ENCODE data around the gene HSDL2. TPM values are rescaled to one million over a fixed set of nuclear protein-coding genes. Genes with fewer than 3 reads are reported as not detected.
"Not testable (repeated sequence)": the region's sequence is repeated elsewhere in the genome, so short reads cannot be mapped to it uniquely, and the experiment has no call there.

HSDL2 gene
- total and polyA plus RNA-seq, 3 donors from 2014 or later: 23.0 to 36.0 (median 24.0) TPM

- no peaks in the 10 kb centered on the region for H3K9me3 ChIP-seq
- H3K27me3 ChIP-seq: no peaks in the 10 kb centered on the region
- H3K27ac ChIP-seq: no peak overlapping the region
- TF ChIP-seq POLR2A (IDR thresholded peaks at IDR 0.05): no peak
- TF ChIP-seq, protein P1, sequence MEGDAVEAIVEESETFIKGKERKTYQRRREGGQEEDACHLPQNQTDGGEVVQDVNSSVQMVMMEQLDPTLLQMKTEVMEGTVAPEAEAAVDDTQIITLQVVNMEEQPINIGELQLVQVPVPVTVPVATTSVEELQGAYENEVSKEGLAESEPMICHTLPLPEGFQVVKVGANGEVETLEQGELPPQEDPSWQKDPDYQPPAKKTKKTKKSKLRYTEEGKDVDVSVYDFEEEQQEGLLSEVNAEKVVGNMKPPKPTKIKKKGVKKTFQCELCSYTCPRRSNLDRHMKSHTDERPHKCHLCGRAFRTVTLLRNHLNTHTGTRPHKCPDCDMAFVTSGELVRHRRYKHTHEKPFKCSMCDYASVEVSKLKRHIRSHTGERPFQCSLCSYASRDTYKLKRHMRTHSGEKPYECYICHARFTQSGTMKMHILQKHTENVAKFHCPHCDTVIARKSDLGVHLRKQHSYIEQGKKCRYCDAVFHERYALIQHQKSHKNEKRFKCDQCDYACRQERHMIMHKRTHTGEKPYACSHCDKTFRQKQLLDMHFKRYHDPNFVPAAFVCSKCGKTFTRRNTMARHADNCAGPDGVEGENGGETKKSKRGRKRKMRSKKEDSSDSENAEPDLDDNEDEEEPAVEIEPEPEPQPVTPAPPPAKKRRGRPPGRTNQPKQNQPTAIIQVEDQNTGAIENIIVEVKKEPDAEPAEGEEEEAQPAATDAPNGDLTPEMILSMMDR (IDR thresholded peaks at IDR 0.05): no peak
- intact Hi-C loops (cut with DNase I; ENCODE audit: low total_unique reads): no loop called here
- no peak for DNase-seq
- H3K4me3 ChIP-seq: no peak overlapping the region
- no peaks in the 10 kb centered on the region for H3K4me1 ChIP-seq
- H3K36me3 ChIP-seq (ENCODE audit: low read depth, missing control alignments): no peaks in the 10 kb centered on the region
Measured at GRCh38 chr9:112367465-112367864, 12.4 kb upstream of the HSDL2 start.

- 92 to 100% methylated on average over 1 of the region's 1 CpG for WGBS, 2 donors
- TF ChIP-seq, protein P1 (IDR thresholded peaks at IDR 0.05): no peak
- H3K4me1 ChIP-seq: no peaks in the 10 kb centered on the region
- no peaks in the 10 kb centered on the region for H3K36me3 ChIP-seq (ENCODE audit: low read depth, missing control alignments)
- intact Hi-C loops (cut with DNase I; ENCODE audit: low total_unique reads): no loop called here
- H3K9me3 ChIP-seq: no peaks in the 10 kb centered on the region
- no peak for DNase-seq
- no peak overlapping the region for H3K4me3 ChIP-seq
- H3K27ac ChIP-seq: no peak overlapping the region
- H3K27me3 ChIP-seq: no peaks in the 10 kb centered on the region
Measured at GRCh38 chr9:112369817-112370216, 10.1 kb upstream of the HSDL2 start.

GRCh38 chr9:112371060-112371459 lies 8.8 kb upstream of the HSDL2 start:
- WGBS, 2 donors: 3 to 93% methylated on average over 1 of the region's 1 CpG

GRCh38 chr9:112373666-112374065 lies 6.2 kb upstream of the HSDL2 start:
- intact Hi-C loops (cut with DNase I; ENCODE audit: low total_unique reads); H3K4me3 ChIP-seq; H3K27ac ChIP-seq; H3K27me3 ChIP-seq; H3K4me1 ChIP-seq; H3K36me3 ChIP-seq (ENCODE audit: low read depth, missing control alignments); H3K9me3 ChIP-seq; DNase-seq: not testable (repeated sequence)
- WGBS, 2 donors: 86 to 88% methylated on average over 2 of the region's 2 CpGs

More at GRCh38 chr9:112371060-112371459, 8.8 kb upstream of the HSDL2 start:
- Histone ChIP-seq H3K9me3 (no peaks in the 10 kb centered on the region), H3K4me3 (no peak overlapping the region), H3K4me1 (no peaks in the 10 kb centered on the region), H3K27ac (no peak overlapping the region), H3K36me3 (ENCODE audit: low read depth, missing control alignments) (no peaks in the 10 kb centered on the region), H3K27me3 (no peaks in the 10 kb centered on the region)
- no peak for DNase-seq
- intact Hi-C loops (cut with DNase I; ENCODE audit: low total_unique reads): no loop called here
- TF ChIP-seq, protein P1 (IDR thresholded peaks at IDR 0.05): no peak
- no peak for TF ChIP-seq POLR2A (IDR thresholded peaks at IDR 0.05)

- H3K27me3 ChIP-seq; H3K27ac ChIP-seq; H3K9me3 ChIP-seq; H3K36me3 ChIP-seq (ENCODE audit: low read depth, missing control alignments); DNase-seq; H3K4me3 ChIP-seq; intact Hi-C loops (cut with DNase I; ENCODE audit: low total_unique reads): not testable (repeated sequence)
- peaks cover 10% of the 10 kb centered on the region for H3K4me1 ChIP-seq
- 94 to 100% methylated on average over 2 of the region's 2 CpGs for WGBS, 2 donors
Measured at GRCh38 chr9:112374232-112374631, 5.7 kb upstream of the HSDL2 start.

- Histone ChIP-seq H3K36me3 (ENCODE audit: low read depth, missing control alignments) (no peaks in the 10 kb centered on the region), H3K9me3 (no peaks in the 10 kb centered on the region)
- intact Hi-C loops (cut with DNase I; ENCODE audit: low total_unique reads): no loop called here
Measured at GRCh38 chr9:112375361-112375760, 4.5 kb upstream of the HSDL2 start.

More at GRCh38 chr9:112375361-112375760, 4.5 kb upstream of the HSDL2 start:
- Histone ChIP-seq H3K4me1 (peaks cover 10% of the 10 kb centered on the region), H3K27me3 (no peaks in the 10 kb centered on the region), H3K4me3 (no peak overlapping the region), H3K27ac (no peak overlapping the region)
- DNase-seq: no peak
- 92 to 98% methylated on average over 5 of the region's 5 CpGs for WGBS, 2 donors
- TF ChIP-seq, protein P1 (IDR thresholded peaks at IDR 0.05): no peak
- TF ChIP-seq POLR2A (IDR thresholded peaks at IDR 0.05): no peak

Data from testis (tissue), 3 donors.